H9 (cell line): ENCODE results near the gene ACACB. TPM values are rescaled to one million over a fixed set of nuclear protein-coding genes. Genes with fewer than 3 reads are reported as not detected.

Source experiments
- DNase-seq: peaks from one replicate; pipeline ENCODE4 v3.0.0-alpha.2; 2017
- H2AFZ ChIP-seq: one replicate; pipeline ENCODE4 v1.6.1; 2013; ENCODE audit warnings: mild to moderate bottlenecking, low read length, control low read depth, moderate library complexity
- H2AK5ac ChIP-seq: 2 replicates; pipeline ENCODE4 v1.6.1; 2013; ENCODE audit warnings: low read length, control low read depth, mixed read lengths; ENCODE audit not compliant: insufficient read length
- H2BK120ac ChIP-seq: one replicate; pipeline ENCODE4 v1.6.1; 2013; ENCODE audit warnings: low read depth, mild to moderate bottlenecking, low read length, control low read depth, inconsistent platforms; ENCODE audit not compliant: poor library complexity, severe bottlenecking
- H2BK12ac ChIP-seq: 2 replicates; pipeline ENCODE4 v1.6.1; 2013; ENCODE audit warnings: low read length, control low read depth, mixed read lengths, low read depth; ENCODE audit not compliant: insufficient read length
- H2BK15ac ChIP-seq: 2 replicates; pipeline ENCODE4 v1.6.1; 2013; ENCODE audit warnings: low read depth, low read length, control low read depth
- H2BK20ac ChIP-seq: one replicate; pipeline ENCODE4 v1.6.1; 2013; ENCODE audit warnings: low read depth, mild to moderate bottlenecking, low read length, control low read depth, inconsistent platforms; ENCODE audit not compliant: poor library complexity, severe bottlenecking
- H2BK5ac ChIP-seq: 2 replicates; pipeline ENCODE4 v1.6.1; 2013; ENCODE audit warnings: low read length, control low read depth, mixed read lengths; ENCODE audit not compliant: insufficient read length
- H3K14ac ChIP-seq: 2 replicates; pipeline ENCODE4 v1.6.1; 2013; ENCODE audit warnings: low read length, control low read depth; ENCODE audit not compliant: insufficient read depth
- H3K18ac ChIP-seq: 2 replicates; pipeline ENCODE4 v1.6.1; 2013; ENCODE audit warnings: low read depth, mild to moderate bottlenecking, mixed read lengths, low read length, control low read depth; ENCODE audit not compliant: insufficient read length
- H3K23ac ChIP-seq: 2 replicates; pipeline ENCODE4 v1.6.1; 2013; ENCODE audit warnings: low read length, control low read depth, mixed read lengths, low read depth; ENCODE audit not compliant: insufficient read length
- H3K23me2 ChIP-seq: 2 replicates; pipeline ENCODE4 v1.6.1; 2013; ENCODE audit warnings: low read depth, mild to moderate bottlenecking, mixed read lengths, low read length, control low read depth; ENCODE audit not compliant: insufficient read length, poor library complexity, severe bottlenecking
- H3K27ac ChIP-seq: 2 replicates; pipeline ENCODE4 v1.5.1; 2013; ENCODE audit warnings: low read length, control low read depth, mixed read lengths, low read depth; ENCODE audit not compliant: insufficient read length
- H3K27me3 ChIP-seq: 2 replicates; pipeline ENCODE4 v1.6.1; 2013; ENCODE audit warnings: low read length, control low read depth, inconsistent platforms; ENCODE audit not compliant: insufficient read depth
- H3K4ac ChIP-seq: 2 replicates; pipeline ENCODE4 v1.6.1; 2013; ENCODE audit warnings: low read depth, mild to moderate bottlenecking, control low read depth, inconsistent platforms, low read length, moderate library complexity
- H3K4me1 ChIP-seq: 2 replicates; pipeline ENCODE4 v1.6.1; 2013; ENCODE audit warnings: low read length, control low read depth, inconsistent platforms; ENCODE audit not compliant: insufficient read depth
- H3K4me2 ChIP-seq: 2 replicates; pipeline ENCODE4 v1.6.1; 2013; ENCODE audit warnings: low read length, control low read depth, mixed read lengths; ENCODE audit not compliant: insufficient read length, insufficient read depth
- H3K56ac ChIP-seq: 2 replicates; pipeline ENCODE4 v1.6.1; 2013; ENCODE audit warnings: low read depth, mild to moderate bottlenecking, mixed read lengths, low read length, control low read depth; ENCODE audit not compliant: insufficient read length
- H3K79me1 ChIP-seq: 2 replicates; pipeline ENCODE4 v1.6.1; 2013; ENCODE audit warnings: low read depth, mild to moderate bottlenecking, moderate library complexity, low read length, control low read depth, inconsistent platforms; ENCODE audit not compliant: insufficient read depth, poor library complexity, severe bottlenecking
- H3K79me2 ChIP-seq: 2 replicates; pipeline ENCODE4 v1.6.1; 2013; ENCODE audit warnings: low read length, control low read depth, inconsistent platforms; ENCODE audit not compliant: insufficient read depth
- H3K9ac ChIP-seq: 2 replicates; pipeline ENCODE4 v1.6.1; 2013; ENCODE audit warnings: low read length, control low read depth, mixed read lengths; ENCODE audit not compliant: insufficient read length; ENCODE audit errors: extremely low read depth
- H3K9me3 ChIP-seq: one replicate; pipeline ENCODE4 v1.6.1; 2013; ENCODE audit warnings: low read depth, low read length, inconsistent platforms; ENCODE audit not compliant: control insufficient read depth
- H3T11ph ChIP-seq: one replicate; pipeline ENCODE4 v1.6.1; 2013; ENCODE audit warnings: mild to moderate bottlenecking, low read length, control low read depth, inconsistent platforms
- H4K20me1 ChIP-seq: one replicate; pipeline ENCODE4 v1.6.1; 2013; ENCODE audit not compliant: control insufficient read depth, insufficient read length, insufficient read depth
- H4K5ac ChIP-seq: 2 replicates; pipeline ENCODE4 v1.6.1; 2013; ENCODE audit warnings: low read depth, mild to moderate bottlenecking, mixed read lengths, low read length, control low read depth; ENCODE audit not compliant: insufficient read length
- H4K8ac ChIP-seq: replicated peaks from 2 replicates; pipeline ENCODE4 v1.6.1; 2013; ENCODE audit warnings: low read length, control low read depth, mixed read lengths, low read depth; ENCODE audit not compliant: insufficient read length
- H4K91ac ChIP-seq: 2 replicates; pipeline ENCODE4 v1.6.1; 2013; ENCODE audit warnings: low read depth, mild to moderate bottlenecking, moderate library complexity, mixed read lengths, low read length, control low read depth; ENCODE audit not compliant: insufficient read length
- H3K27ac Mint-ChIP-seq, 3 experiments: 2 replicates in 2 of 3; 3 replicates in 1 of 3; pipeline ENCODE4 v1.8.0; 2020 to 2021; ENCODE audit warnings: mixed read lengths in 3 of 3, mild to moderate bottlenecking in 1 of 3, moderate library complexity in 1 of 3
- H3K27me3 Mint-ChIP-seq: 2 replicates; pipeline ENCODE4 v1.8.0; 2021; ENCODE audit warnings: low read depth, mild to moderate bottlenecking, moderate library complexity, mixed read lengths
- H3K36me3 Mint-ChIP-seq, 3 experiments: 2 replicates in 2 of 3; 3 replicates in 1 of 3; pipeline ENCODE4 v1.8.0; 2020 to 2021; ENCODE audit warnings: low read depth in 3 of 3, mixed read lengths in 3 of 3; ENCODE audit not compliant: insufficient read depth in 1 of 3
- H3K4me1 Mint-ChIP-seq, 2 experiments: 2 replicates each; pipeline ENCODE4 v1.8.0; 2020; ENCODE audit warnings: mixed read lengths in 2 of 2
- H3K4me3 Mint-ChIP-seq, 2 experiments: 2 replicates in 1 of 2; 3 replicates in 1 of 2; pipeline ENCODE4 v1.8.0; 2020 to 2021; ENCODE audit warnings: mild to moderate bottlenecking in 2 of 2, mixed read lengths in 2 of 2, moderate library complexity in 1 of 2
- H3K9me3 Mint-ChIP-seq, 2 experiments: 2 replicates in 1 of 2; 3 replicates in 1 of 2; pipeline ENCODE4 v1.8.0; 2020; ENCODE audit warnings: mild to moderate bottlenecking in 2 of 2, mixed read lengths in 2 of 2, moderate library complexity in 1 of 2
- CTCF ChIP-seq: fragments of 200-600 bp; sonication (generic); conservative IDR thresholded peaks from 3 replicates; pipeline ENCODE4 v1.8.0; 2021; ENCODE audit warnings: antibody characterized with exemption, mild to moderate bottlenecking
- whole genome bisulfite sequencing: extraction: QIAGEN DNeasy Blood & Tissue Kit; methylation state at CpG from one replicate; pipeline ENCODE4 v1.1.7; 2013; ENCODE audit warnings: missing lambda C conversion rate, low lambda C conversion rate, mixed read lengths; ENCODE audit not compliant: insufficient read length; ENCODE audit errors: extremely low coverage; 5-methylcytosine and 5-hydroxymethylcytosine counted together
- total RNA-seq: library from RNA; stranded (reverse); gene quantifications from 2 replicates; pipeline ENCODE4 v1.2.1, GENCODE V29; 2021

Gene ACACB
- total RNA-seq, 1 experiment from 2014 or later, result 14.2 TPM

- Mint-ChIP-seq H3K9me3 (no peaks in the 10 kb centered on the region; a peak in 1 of 5 replicates), H3K27me3 (no peaks in the 10 kb centered on the region), H3K4me3 (no peak overlapping the region; a peak in 1 of 5 replicates), H3K4me1 (no peaks in the 10 kb centered on the region), H3K36me3 (peaks cover 4 to 12% (median 6%) of the 10 kb centered on the region in 3 experiments; a peak in 6 of 7 replicates), H3K27ac (no peak overlapping the region; a peak in 1 of 7 replicates)
- Histone ChIP-seq H3K79me1 (no peaks in the 10 kb centered on the region), H3K27ac (no peak overlapping the region), H2AK5ac (no peak overlapping the region), H3K4me1 (no peaks in the 10 kb centered on the region), H3K4me2 (no peak overlapping the region), H3K79me2 (no peaks in the 10 kb centered on the region), H3K18ac (no peak overlapping the region), H3T11ph (no peak overlapping the region), H4K91ac (no peak overlapping the region), H3K23ac (no peak overlapping the region), H2BK20ac (no peak overlapping the region), H3K56ac (no peak overlapping the region), H3K9ac (no peak overlapping the region), H2BK5ac (no peak overlapping the region), H3K23me2 (no peaks in the 10 kb centered on the region), H4K8ac (no peak overlapping the region), H3K27me3 (no peaks in the 10 kb centered on the region), H3K9me3 (no peaks in the 10 kb centered on the region), H4K5ac (no peak overlapping the region), H2BK12ac (no peak overlapping the region), H2BK15ac (no peak overlapping the region), H3K14ac (no peak overlapping the region), H2AFZ (no peak overlapping the region), H2BK120ac (no peak overlapping the region), H3K4ac (no peak overlapping the region), H4K20me1 (no peaks in the 10 kb centered on the region)
- no peak for TF ChIP-seq CTCF
- no peak for DNase-seq
- no CpG with 5 or more reads among the region's 10 CpGs for WGBS
Measured at GRCh38 chr12:109221277-109221931, 105.0 kb downstream of the ACACB start.
